ENCODE data around the gene YWHAH. TPM values are rescaled to one million over a fixed set of nuclear protein-coding genes. Genes with fewer than 3 reads are reported as not detected.

Gene YWHAH
- polyA plus RNA-seq, 2 of the 4 experiments (the other 2 are of a cell fraction), result 91.9 to 137 TPM

DNA sequence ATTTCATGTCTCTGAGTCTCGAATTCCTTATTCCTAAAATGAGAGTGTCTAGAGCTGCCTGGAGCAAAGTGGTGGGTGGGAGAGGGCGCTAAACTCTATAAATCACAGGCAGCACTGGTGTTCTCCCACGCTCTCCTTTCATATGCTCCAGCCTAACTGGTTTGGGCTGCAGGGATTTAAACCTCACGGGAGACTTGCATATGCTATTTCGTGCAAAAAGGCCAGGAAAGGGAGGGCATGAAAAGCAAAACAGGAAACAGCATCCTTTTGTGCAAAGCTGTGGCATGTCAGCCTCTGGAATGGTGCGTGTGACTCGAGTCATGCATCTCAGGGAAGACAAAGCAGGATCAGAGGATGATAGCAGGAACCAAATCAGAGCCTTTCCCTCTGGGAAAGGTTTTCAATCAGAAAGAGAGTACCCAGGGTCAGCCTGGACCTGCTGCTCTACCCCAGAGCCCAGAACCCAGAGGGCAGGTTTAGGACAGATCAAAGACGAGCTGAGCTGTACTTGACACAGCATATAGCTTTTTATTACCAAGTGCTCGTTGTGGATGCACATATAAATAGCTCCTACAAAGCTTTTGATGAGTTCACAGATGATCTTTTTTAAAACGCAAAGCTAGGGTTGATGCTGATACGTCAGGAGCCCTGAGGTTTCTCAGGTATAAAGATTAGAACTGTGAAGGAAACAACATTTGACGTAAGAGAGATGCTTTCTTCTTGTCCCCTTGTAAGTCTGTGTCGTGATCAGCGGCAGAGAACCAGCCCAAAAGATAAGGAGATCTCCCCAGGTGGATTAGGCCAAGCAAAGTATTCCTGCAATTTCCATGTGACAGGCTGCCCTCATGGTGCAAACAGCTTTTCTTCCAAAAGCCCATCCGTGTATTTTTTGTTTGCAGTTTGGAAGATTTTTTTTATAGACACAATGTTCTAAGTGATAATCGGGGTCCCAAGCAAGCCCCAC lies 46.2 kb upstream of the YWHAH start:
- no peak overlapping the region for H3K4me2 ChIP-seq
- H3K27ac ChIP-seq, result no peak overlapping the region
- no peak for FAIRE-seq
- DNase-seq (ENCODE audit: low read depth in 1 of 2, low spot score in 1 of 2), result no peak
- ChIA-PET POLR2A (no interaction called here), CTCF (interaction anchor here (0.5 to 1.1 kb wide), 2 partner anchors 32 to 52 kb away, joined by 3 to 5 read pairs; no protein-coding TSS in a partner anchor)
- ATAC-seq, result no peak
- no peaks in the 10 kb centered on the region for H3K9me3 ChIP-seq
- no peak overlapping the region for H3K4me3 ChIP-seq
- no peaks in the 10 kb centered on the region for H3K4me1 ChIP-seq
- WGBS (ENCODE audit: missing lambda C conversion rate), result 84% methylated on average over 16 of the region's 16 CpGs
- TF ChIP-seq MAFK (IDR thresholded peaks at IDR 0.05; ENCODE audit: partially characterized antibody) (no peak), TFCP2L1 (CRISPR knock-in tag; IDR thresholded peaks at IDR 0.05) (no peak), MAZ (IDR thresholded peaks at IDR 0.05; ENCODE audit: borderline replicate concordance, low read depth, low read length) (no peak), EP300 (IDR thresholded peaks at IDR 0.05) (no peak), POLR2A (IDR thresholded peaks at IDR 0.05; ENCODE audit: low read length) (no peak), NR3C1 (IDR thresholded peaks at IDR 0.05) (no peak)

GRCh38 chr22:31898926-31899325 lies 45.4 kb upstream of the YWHAH start:
- no peak for DNase-seq (ENCODE audit: low read depth in 1 of 2, low spot score in 1 of 2)
- TF ChIP-seq, protein P1, sequence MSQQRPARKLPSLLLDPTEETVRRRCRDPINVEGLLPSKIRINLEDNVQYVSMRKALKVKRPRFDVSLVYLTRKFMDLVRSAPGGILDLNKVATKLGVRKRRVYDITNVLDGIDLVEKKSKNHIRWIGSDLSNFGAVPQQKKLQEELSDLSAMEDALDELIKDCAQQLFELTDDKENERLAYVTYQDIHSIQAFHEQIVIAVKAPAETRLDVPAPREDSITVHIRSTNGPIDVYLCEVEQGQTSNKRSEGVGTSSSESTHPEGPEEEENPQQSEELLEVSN (IDR thresholded peaks at IDR 0.05; ENCODE audit: borderline replicate concordance, low read depth), result no peak
- TF ChIP-seq CBX2 (IDR thresholded peaks at IDR 0.05; ENCODE audit: borderline replicate concordance, low read depth) (no peak), REST (IDR thresholded peaks at IDR 0.05) (no peak), ELK1 (IDR thresholded peaks at IDR 0.05; ENCODE audit: low read depth, low read length) (no peak), EHF (CRISPR knock-in tag; IDR thresholded peaks at IDR 0.05) (no peak), CBX8 (IDR thresholded peaks at IDR 0.05) (no peak), SREBF2 (IDR thresholded peaks at IDR 0.05) (no peak), MAZ (IDR thresholded peaks at IDR 0.05; ENCODE audit: borderline replicate concordance, low read depth, low read length) (no peak), HDAC2 (IDR thresholded peaks at IDR 0.05) (no peak), JUN (IDR thresholded peaks at IDR 0.05) (no peak), CTCF (IDR thresholded peaks at IDR 0.05) (no peak), HOXA7 (CRISPR knock-in tag; IDR thresholded peaks at IDR 0.05) (no peak), PBX3 (IDR thresholded peaks at IDR 0.05) (no peak), PHF8 (IDR thresholded peaks at IDR 0.05; ENCODE audit: borderline replicate concordance, low read depth) (no peak), MAX (IDR thresholded peaks at IDR 0.05) (no peak), KDM5A (IDR thresholded peaks at IDR 0.05) (no peak), NPAS2 (CRISPR knock-in tag; IDR thresholded peaks at IDR 0.05; ENCODE audit: borderline replicate concordance) (no peak), NR3C1 (IDR thresholded peaks at IDR 0.05) (no peak)
- TF ChIP-seq, protein P2, sequence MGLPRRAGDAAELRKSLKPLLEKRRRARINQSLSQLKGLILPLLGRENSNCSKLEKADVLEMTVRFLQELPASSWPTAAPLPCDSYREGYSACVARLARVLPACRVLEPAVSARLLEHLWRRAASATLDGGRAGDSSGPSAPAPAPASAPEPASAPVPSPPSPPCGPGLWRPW (IDR thresholded peaks at IDR 0.05), result no peak
- TF ChIP-seq, protein P3, sequence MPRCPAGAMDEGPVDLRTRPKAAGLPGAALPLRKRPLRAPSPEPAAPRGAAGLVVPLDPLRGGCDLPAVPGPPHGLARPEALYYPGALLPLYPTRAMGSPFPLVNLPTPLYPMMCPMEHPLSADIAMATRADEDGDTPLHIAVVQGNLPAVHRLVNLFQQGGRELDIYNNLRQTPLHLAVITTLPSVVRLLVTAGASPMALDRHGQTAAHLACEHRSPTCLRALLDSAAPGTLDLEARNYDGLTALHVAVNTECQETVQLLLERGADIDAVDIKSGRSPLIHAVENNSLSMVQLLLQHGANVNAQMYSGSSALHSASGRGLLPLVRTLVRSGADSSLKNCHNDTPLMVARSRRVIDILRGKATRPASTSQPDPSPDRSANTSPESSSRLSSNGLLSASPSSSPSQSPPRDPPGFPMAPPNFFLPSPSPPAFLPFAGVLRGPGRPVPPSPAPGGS (IDR thresholded peaks at IDR 0.05), result no peak
- 86% methylated on average over 2 of the region's 2 CpGs for WGBS (ENCODE audit: missing lambda C conversion rate)

More at GRCh38 chr22:31898926-31899325, 45.4 kb upstream of the YWHAH start:
- Histone ChIP-seq H3K27ac (no peak overlapping the region), H3K4me1 (no peaks in the 10 kb centered on the region), H3K9me3 (no peaks in the 10 kb centered on the region), H3K4me2 (no peak overlapping the region), H3K4me3 (no peak overlapping the region)
- ChIA-PET CTCF (interaction anchor here (0.5 to 1.1 kb wide), 2 partner anchors 33 to 51 kb away, joined by 3 to 5 read pairs; no protein-coding TSS in a partner anchor), POLR2A (no interaction called here)
- ATAC-seq (no peak), FAIRE-seq (no peak)

Measured in A549 (cell line).